DOHH2 (cell line): ENCODE measurements around the gene CTSZ.

ENCODE experiments used
- H3F3A ChIP-seq: fragments of 200-600 bp; sonication (generic), shearing (Covaris generic); 2 replicates; pipeline ENCODE4 v1.6.0; 2016; ENCODE audit warnings: antibody characterized with exemption, mild to moderate bottlenecking; ENCODE audit not compliant: control insufficient read depth, insufficient read depth
- H3K27ac ChIP-seq: fragments of 200-600 bp; sonication (generic); 2 replicates; pipeline ENCODE4 v1.5.1; 2014; ENCODE audit warnings: low read depth, mild to moderate bottlenecking, low read length, moderate library complexity
- H3K27me3 ChIP-seq: fragments of 200-600 bp; sonication (generic); 2 replicates; pipeline ENCODE4 v1.6.1; 2014; ENCODE audit warnings: mild to moderate bottlenecking, low read length, mixed read lengths; ENCODE audit not compliant: control insufficient read depth
- H3K36me3 ChIP-seq: fragments of 200-600 bp; sonication (generic); 2 replicates; pipeline ENCODE4 v1.6.1; 2014; ENCODE audit warnings: mild to moderate bottlenecking, low read length, moderate library complexity, mixed read lengths; ENCODE audit not compliant: control insufficient read depth
- H3K4me1 ChIP-seq: fragments of 200-600 bp; sonication (generic); 2 replicates; pipeline ENCODE4 v1.6.1; 2014; ENCODE audit warnings: mild to moderate bottlenecking, low read length, mixed read lengths; ENCODE audit not compliant: control insufficient read depth
- H3K4me2 ChIP-seq: fragments of 200-600 bp; sonication (generic); 2 replicates; pipeline ENCODE4 v1.6.0; 2014; ENCODE audit warnings: mild to moderate bottlenecking, low read length, moderate library complexity
- H3K4me3 ChIP-seq: fragments of 200-600 bp; sonication (generic); 2 replicates; pipeline ENCODE4 v1.5.1; 2014; ENCODE audit warnings: mild to moderate bottlenecking, low read length, mixed read lengths
- H3K79me2 ChIP-seq: fragments of 200-600 bp; sonication (generic); 2 replicates; pipeline ENCODE4 v1.6.1; 2014; ENCODE audit warnings: mild to moderate bottlenecking, low read length, mixed read lengths; ENCODE audit not compliant: control insufficient read depth
- H3K9me2 ChIP-seq: fragments of 200-600 bp; sonication (generic); replicated peaks from 2 replicates; pipeline ENCODE4 v1.6.1; 2014; ENCODE audit warnings: mild to moderate bottlenecking, low read length, mixed read lengths; ENCODE audit not compliant: control insufficient read depth
- H3K9me3 ChIP-seq: fragments of 200-600 bp; sonication (generic); 2 replicates; pipeline ENCODE4 v1.6.1; 2014; ENCODE audit warnings: antibody characterized with exemption, low read length, mixed read lengths; ENCODE audit not compliant: control insufficient read depth, insufficient read depth
- H4K20me1 ChIP-seq: fragments of 200-600 bp; sonication (generic); 2 replicates; pipeline ENCODE4 v1.6.0; 2014; ENCODE audit warnings: low read depth, mild to moderate bottlenecking, antibody characterized with exemption, low read length, moderate library complexity; ENCODE audit not compliant: control insufficient read depth, insufficient read depth
- CTCF ChIP-seq: fragments of 200-600 bp; sonication (generic); IDR thresholded peaks from one replicate; pipeline ENCODE4 v1.5.1; 2014; ENCODE audit warnings: antibody characterized with exemption, mild to moderate bottlenecking, low read depth, low read length; ENCODE audit not compliant: poor library complexity, severe bottlenecking
- EZH2phosphoT487 ChIP-seq: fragments of 200-600 bp; sonication (generic); IDR thresholded peaks from 2 replicates; pipeline ENCODE4 v1.6.1; 2017; ENCODE audit warnings: borderline replicate concordance, mild to moderate bottlenecking, antibody characterized with exemption, low read length, moderate library complexity, mixed read lengths

The CTSZ gene

DNA sequence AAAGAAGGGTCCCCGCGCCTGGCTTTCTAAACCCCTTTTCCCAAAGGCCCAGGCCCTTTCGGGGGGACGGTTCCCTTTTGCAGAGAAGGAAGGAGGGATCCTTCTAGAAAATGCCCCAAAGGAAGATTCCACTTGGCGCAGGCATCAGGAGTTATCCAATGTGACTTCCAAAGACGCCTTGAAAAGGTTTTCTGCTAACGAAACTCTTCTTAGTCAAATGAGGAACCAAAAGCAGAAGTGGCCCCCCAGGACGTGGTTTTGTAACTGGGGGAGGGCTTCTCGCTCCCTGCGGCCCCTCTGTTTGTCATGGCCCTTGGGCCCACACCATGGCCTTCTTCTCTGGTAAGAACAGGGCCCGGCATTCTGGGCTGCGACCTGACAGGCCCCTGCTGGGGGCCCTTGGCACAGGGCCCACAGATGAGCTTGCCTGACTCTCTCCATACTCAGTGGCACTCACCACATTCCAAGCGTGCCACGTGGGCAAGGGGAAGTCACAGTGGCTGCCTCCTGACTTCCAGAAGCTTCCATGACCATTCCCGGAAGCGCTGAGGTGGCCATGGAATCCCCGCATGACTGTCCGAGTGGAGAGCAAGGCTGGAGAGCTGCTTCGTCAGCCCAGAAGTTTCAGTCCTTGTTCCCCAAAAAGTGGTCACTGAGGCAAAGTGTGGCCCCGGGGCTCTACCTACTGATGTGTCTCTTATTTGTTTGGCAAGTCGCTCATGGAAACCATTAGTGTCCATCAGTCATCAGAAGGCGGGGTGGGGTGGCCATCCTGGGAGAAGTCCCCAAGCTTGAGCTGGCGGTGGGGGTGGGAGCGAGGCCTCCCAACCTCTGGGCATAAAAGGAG, 834 bp upstream of the CTSZ start:
- H4K20me1 ChIP-seq = peaks cover 14% of the 10 kb centered on the region; the same call in 1 of the 2 replicates
- H3K4me2 ChIP-seq = peak overlapping the region; percentile 91
- peaks cover 9% of the 10 kb centered on the region for H3F3A ChIP-seq
- peaks cover 67% of the 10 kb centered on the region for H3K4me1 ChIP-seq
- no peaks in the 10 kb centered on the region for H3K9me2 ChIP-seq
- no peaks in the 10 kb centered on the region for H3K9me3 ChIP-seq
- peak overlapping the region; percentile 88 for H3K27ac ChIP-seq
- peak overlapping the region; percentile 84 for H3K4me3 ChIP-seq
- peaks cover 40% of the 10 kb centered on the region for H3K79me2 ChIP-seq
- H3K36me3 ChIP-seq = peaks cover 30% of the 10 kb centered on the region
- TF ChIP-seq EZH2phosphoT487 (no peak), CTCF (no peak)
- H3K27me3 ChIP-seq = no peaks in the 10 kb centered on the region

GRCh38 chr20:59006167-59006863, 739 bp downstream of the CTSZ start:
- Histone ChIP-seq H3K9me3 (no peaks in the 10 kb centered on the region), H3K27me3 (no peaks in the 10 kb centered on the region), H3K36me3 (peaks cover 46% of the 10 kb centered on the region), H3K79me2 (peaks cover 54% of the 10 kb centered on the region), H3K9me2 (no peaks in the 10 kb centered on the region), H3K27ac (peak overlapping the region; percentile 88), H3F3A (peaks cover 9% of the 10 kb centered on the region), H4K20me1 (peaks cover 16% of the 10 kb centered on the region; the same call in 1 of the 2 replicates), H3K4me1 (peaks cover 65% of the 10 kb centered on the region), H3K4me2 (peak overlapping the region; percentile 91), H3K4me3 (peak overlapping the region; percentile 84)
- TF ChIP-seq EZH2phosphoT487 = no peak
- no peak for TF ChIP-seq CTCF

- H3K79me2 ChIP-seq = peaks cover 56% of the 10 kb centered on the region
- no peaks in the 10 kb centered on the region for H3K27me3 ChIP-seq
- H3K27ac ChIP-seq = peak overlapping the region; percentile 88
- H3K9me3 ChIP-seq = no peaks in the 10 kb centered on the region
- peaks cover 62% of the 10 kb centered on the region for H3K4me1 ChIP-seq
- H3F3A ChIP-seq = peaks cover 9% of the 10 kb centered on the region
- TF ChIP-seq EZH2phosphoT487 (no peak), CTCF (no peak)
- H4K20me1 ChIP-seq = peaks cover 16% of the 10 kb centered on the region; the same call in 1 of the 2 replicates
- H3K9me2 ChIP-seq = no peaks in the 10 kb centered on the region
- peak overlapping the region; percentile 84 for H3K4me3 ChIP-seq
- peak overlapping the region; percentile 91 for H3K4me2 ChIP-seq
- H3K36me3 ChIP-seq = peaks cover 53% of the 10 kb centered on the region
Observed at GRCh38 chr20:59005523-59006166, 1.4 kb downstream of the CTSZ start.
